GM18502 (cell line): ENCODE data around the gene EVI5L.
"Not testable (repeated sequence)": the region's sequence is repeated elsewhere in the genome, so short reads cannot be mapped to it uniquely, and the experiment has no call there.

Experiments used
- ATAC-seq: cut with Tn5 transposase; IDR thresholded peaks from one replicate; pipeline ENCODE4 v1.9.1; 2021; ENCODE audit warnings: mild to moderate bottlenecking; ENCODE audit not compliant: unreplicated experiment, poor library complexity

The EVI5L gene

GRCh38 chr19:7858109-7858770 lies 28.2 kb downstream of the EVI5L start:
- ATAC-seq = no peak

DNA sequence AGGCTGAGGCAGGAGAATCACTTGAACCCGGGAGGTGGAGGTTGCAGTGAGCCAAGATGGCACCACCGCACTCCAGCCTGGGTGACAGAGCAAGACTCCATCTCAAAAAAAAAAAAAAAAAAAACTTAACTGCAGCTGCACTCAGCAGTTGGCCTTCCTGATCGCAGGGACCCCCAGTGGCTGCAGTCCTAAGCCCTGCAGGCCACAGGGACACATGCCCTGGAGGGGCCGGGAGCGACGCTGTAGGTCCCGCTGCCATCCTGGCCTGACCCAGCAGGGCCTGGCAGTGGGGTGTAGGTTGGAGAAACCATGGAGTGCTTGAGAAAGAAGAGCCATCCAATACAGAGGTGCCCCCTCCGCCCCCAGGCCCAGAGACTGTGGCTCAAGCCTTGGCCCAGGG lies 29.1 kb downstream of the EVI5L start:
- ATAC-seq = not testable (repeated sequence)

GRCh38 chr19:7859831-7860713 lies 30.1 kb downstream of the EVI5L start:
- ATAC-seq = no peak

DNA sequence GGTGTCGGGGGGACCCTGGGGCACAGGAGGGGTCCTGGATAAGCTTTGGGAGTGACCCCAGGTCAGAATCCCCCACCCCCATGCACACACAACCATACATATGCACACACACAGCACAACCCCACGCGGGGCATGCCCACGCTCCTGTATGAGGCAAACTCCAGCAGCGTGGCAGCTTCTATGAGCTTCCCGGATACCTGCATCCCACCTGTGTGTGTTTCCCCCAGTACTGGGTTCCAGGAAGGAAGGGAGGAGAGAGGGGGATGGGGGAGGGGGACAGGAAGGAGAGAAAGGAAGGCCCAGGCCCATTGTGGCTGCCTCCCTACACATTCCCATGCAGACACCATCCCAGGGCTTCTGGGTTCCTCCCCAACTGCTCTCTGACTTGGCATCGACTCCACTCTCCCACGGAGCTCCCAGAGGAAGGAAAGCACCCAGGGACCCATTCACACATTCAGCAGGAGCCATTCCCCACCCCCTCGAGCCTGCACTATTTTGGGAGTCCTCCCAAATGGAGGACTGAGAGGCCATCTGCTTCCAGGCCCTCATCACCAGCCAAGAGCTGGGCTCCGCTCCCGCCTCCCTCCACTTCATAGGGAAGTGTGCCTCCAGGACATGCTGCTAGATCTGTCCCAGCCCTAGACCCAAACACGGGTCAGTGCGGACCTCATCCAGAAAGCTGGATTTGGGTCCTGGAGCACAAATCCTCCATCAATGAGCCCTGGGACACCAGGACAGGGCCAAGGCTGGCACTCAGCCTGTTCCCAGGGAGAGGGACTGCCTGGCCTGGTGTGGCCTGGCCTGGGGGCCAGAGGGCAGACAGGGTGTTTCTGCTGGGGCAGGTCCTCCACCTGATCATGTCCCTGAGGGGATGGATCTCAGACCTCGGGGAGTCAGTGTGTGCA lies 30.9 kb downstream of the EVI5L start:
- no peak for ATAC-seq

GRCh38 chr19:7861619-7862412 lies 31.8 kb downstream of the EVI5L start:
- no peak for ATAC-seq

GRCh38 chr19:7862413-7862951 lies 32.5 kb downstream of the EVI5L start:
- no peak for ATAC-seq

DNA sequence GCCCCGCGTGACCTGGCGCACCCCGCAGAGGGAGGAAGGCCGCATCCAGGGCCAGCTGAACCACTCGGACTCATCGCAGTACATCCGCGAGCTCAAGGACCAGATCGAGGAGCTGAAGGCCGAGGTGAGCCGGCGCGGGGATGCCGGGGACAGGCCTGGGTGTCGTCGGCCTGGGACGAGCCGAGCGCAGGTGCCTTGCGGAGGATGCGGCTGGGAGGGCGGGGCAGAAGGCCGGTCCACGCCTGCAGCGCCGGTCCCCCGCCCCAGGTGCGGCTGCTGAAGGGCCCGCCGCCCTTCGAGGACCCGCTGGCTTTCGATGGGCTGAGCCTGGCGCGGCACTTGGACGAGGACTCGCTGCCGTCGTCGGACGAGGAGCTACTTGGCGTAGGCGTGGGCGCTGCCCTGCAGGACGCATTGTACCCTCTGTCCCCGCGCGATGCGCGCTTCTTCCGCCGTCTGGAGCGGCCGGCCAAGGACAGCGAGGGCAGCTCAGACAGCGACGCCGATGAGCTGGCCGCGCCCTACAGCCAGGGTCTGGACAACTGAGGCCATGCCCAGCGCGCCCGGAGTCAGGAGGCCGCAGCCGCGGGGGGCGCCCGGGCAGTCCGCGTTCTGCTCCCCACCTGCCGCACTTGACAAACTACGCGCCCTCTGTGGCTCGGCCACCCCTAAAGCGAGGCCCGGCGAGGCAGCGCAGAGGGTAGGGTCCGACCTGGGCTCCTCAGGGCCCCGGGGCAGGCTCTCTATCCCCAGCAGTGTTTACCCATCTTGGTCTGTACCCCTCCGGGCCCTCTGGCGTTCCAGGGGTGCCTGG lies 33.3 kb downstream of the EVI5L start:
- ATAC-seq = no peak

GRCh38 chr19:7863971-7864689 lies 34.1 kb downstream of the EVI5L start:
- ATAC-seq = no peak

- ATAC-seq = no peak
Observed at GRCh38 chr19:7864690-7865074, 34.7 kb downstream of the EVI5L start.

DNA sequence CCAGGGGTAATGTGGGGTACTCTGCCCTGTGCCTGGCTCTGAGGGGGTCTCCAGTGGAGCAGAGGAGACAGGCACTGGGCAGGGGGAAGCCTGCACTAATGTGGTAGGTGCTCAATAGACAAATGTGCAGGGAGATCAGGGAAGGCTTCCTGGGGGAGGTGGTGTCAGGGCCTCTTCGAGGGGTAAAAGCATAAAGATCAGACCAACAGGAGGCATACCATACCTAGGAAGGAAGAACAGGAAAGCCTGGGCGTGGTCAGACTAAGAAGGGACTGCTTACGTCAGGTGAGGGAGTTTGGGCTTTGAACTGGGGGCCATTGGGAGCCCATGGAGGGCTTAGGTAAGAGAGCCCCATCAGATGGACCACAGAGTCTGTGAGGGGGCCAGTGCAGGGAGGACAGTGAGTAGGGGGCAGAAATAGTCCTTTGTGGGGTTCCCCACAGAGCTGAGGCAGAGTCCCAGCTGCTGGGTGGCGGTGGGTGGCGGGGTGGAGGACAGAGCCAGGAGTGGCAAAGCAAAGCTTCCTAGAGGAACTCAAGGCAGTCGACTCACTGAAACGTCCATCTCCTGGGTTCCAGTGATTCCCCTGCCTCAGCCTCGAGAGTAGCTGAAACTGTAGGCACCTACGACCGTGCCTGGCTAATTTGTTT lies 35.4 kb downstream of the EVI5L start:
- ATAC-seq = no peak

- no peak for ATAC-seq
Observed at GRCh38 chr19:7866399-7867091, 36.5 kb downstream of the EVI5L start.

- ATAC-seq = no peak
Observed at GRCh38 chr19:7867092-7867844, 37.2 kb downstream of the EVI5L start.

GRCh38 chr19:7868326-7868670 lies 38.3 kb downstream of the EVI5L start:
- ATAC-seq = no peak

- peak; percentile 71 for ATAC-seq
Observed at GRCh38 chr19:7868671-7869452, 38.8 kb downstream of the EVI5L start.

DNA sequence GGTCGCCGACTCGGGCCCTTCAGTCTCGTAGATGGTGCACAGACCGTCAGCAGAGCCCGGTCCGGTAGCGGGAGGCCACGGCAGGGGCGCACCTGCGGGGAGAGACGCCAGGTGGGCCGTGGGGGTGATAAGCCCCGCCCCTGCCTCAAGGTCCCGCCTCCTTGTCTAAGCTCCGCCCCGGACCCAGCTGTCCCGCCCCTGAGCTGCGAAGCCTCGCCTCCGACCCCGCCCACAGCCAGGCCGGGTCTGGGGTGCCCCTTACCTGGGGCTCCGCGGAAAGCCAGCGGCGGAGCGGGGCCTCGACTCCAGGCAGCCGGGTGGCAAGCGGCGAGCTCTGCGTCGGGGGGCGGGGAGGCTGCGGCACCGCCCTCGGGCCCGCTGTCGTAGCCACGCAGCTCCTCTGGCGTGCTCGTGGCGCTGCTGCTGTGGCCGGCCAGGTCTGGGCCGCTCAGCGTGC lies 39.5 kb downstream of the EVI5L start:
- peak; percentile 61 for ATAC-seq
